ENCODE results near the gene APBB2.

DNA sequence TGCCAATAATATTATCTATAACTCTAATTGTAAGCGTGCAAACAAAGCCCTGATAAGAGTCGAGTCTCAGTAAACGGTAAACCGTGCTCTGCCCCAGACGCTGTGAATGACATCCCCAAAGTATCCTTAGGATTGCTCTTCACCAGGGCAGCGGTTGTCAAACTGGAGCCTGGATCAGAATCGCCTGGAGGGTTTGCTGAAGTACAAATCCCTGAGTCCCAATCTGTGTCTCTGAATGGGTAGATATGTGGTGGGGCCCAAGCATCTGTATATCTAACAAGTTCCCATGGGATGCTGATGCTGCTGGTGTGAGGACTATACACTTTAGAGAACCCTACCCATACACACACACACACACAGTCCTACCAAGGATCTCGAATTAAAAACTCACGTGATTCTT, 813 bp upstream of the APBB2 start:
- TF ChIP-seq, protein P1, sequence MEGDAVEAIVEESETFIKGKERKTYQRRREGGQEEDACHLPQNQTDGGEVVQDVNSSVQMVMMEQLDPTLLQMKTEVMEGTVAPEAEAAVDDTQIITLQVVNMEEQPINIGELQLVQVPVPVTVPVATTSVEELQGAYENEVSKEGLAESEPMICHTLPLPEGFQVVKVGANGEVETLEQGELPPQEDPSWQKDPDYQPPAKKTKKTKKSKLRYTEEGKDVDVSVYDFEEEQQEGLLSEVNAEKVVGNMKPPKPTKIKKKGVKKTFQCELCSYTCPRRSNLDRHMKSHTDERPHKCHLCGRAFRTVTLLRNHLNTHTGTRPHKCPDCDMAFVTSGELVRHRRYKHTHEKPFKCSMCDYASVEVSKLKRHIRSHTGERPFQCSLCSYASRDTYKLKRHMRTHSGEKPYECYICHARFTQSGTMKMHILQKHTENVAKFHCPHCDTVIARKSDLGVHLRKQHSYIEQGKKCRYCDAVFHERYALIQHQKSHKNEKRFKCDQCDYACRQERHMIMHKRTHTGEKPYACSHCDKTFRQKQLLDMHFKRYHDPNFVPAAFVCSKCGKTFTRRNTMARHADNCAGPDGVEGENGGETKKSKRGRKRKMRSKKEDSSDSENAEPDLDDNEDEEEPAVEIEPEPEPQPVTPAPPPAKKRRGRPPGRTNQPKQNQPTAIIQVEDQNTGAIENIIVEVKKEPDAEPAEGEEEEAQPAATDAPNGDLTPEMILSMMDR (IDR thresholded peaks at IDR 0.05), result no peak
- TF ChIP-seq POLR2A (IDR thresholded peaks at IDR 0.05), result no peak
